Choroid plexus epithelial cell (primary cell): ENCODE results near the gene CLCNKA.
"Not testable (repeated sequence)": the region's sequence is repeated elsewhere in the genome, so short reads cannot be mapped to it uniquely, and the experiment has no call there.

Source experiments
- DNase-seq: peaks from one replicate; pipeline ENCODE4 v3.0.0-alpha.2; 2010; ENCODE audit warnings: low read depth
- H3K4me3 ChIP-seq: 2 replicates; pipeline ENCODE4 v1.5.1; 2011; ENCODE audit warnings: low read depth, mild to moderate bottlenecking, control low read depth, low read length, moderate library complexity
- CTCF ChIP-seq: conservative IDR thresholded peaks from 2 replicates; pipeline ENCODE4 v1.5.1; 2011; ENCODE audit warnings: low read depth, mild to moderate bottlenecking, control low read depth, inconsistent platforms, low read length, moderate library complexity

The CLCNKA gene

GRCh38 chr1:16021681-16022080, at the start of gene CLCNKA:
Gene CLCNKA (plus strand): TSS chr1:16022036. CDS start chr1:16022620, 584 bp downstream.
- DNase-seq = no peak
- no peak for TF ChIP-seq CTCF
- H3K4me3 ChIP-seq = no peak within 1 kb of the TSS

- TF ChIP-seq CTCF = no peak
- no peak for DNase-seq
- no peak overlapping the region for H3K4me3 ChIP-seq
These were observed 49.4 kb upstream of the CLCNKA start for GRCh38 chr1:15972409-15972808.

- TF ChIP-seq CTCF = no peak
- no peak overlapping the region for H3K4me3 ChIP-seq
- no peak for DNase-seq
These were observed 48.1 kb upstream of the CLCNKA start for GRCh38 chr1:15973772-15974171.

GRCh38 chr1:15974855-15975254, 47.0 kb upstream of the CLCNKA start:
- no peak for TF ChIP-seq CTCF
- peak overlapping the region; percentile 94 for H3K4me3 ChIP-seq
- no peak for DNase-seq

GRCh38 chr1:15975358-15975804, 46.5 kb upstream of the CLCNKA start:
- no peak for TF ChIP-seq CTCF
- DNase-seq = peak; percentile 56
- H3K4me3 ChIP-seq = peak overlapping the region; percentile 94

GRCh38 chr1:15975805-15976680, 45.8 kb upstream of the CLCNKA start, which contains the start of gene ZBTB17:
Gene ZBTB17 (minus strand): TSS chr1:15976101. CDS start chr1:15948495, 27,606 bp downstream.
- peak; percentile 95 for DNase-seq
- TF ChIP-seq CTCF = no peak
- H3K4me3 ChIP-seq = peak within 1 kb of the TSS; percentile 94

- not testable (repeated sequence) for H3K4me3 ChIP-seq, DNase-seq
These were observed 43.9 kb upstream of the CLCNKA start for GRCh38 chr1:15977947-15978346.
